NK-92 (cell line): ENCODE data around the gene TMEM150A.
"Not testable (repeated sequence)": the region's sequence is repeated elsewhere in the genome, so short reads cannot be mapped to it uniquely, and the experiment has no call there.

Source experiments
- DNase-seq: peaks from one replicate; lab custom pipeline; 2025; ENCODE audit not compliant: unreplicated experiment; lab: John Stamatoyannopoulos, UW

The TMEM150A gene

GRCh38 chr2:85577063-85577385 is 25.5 kb downstream of the TMEM150A start:
- DNase-seq, result no peak

GRCh38 chr2:85575739-85576138 is 26.8 kb downstream of the TMEM150A start:
- DNase-seq, result no peak

- DNase-seq, result no peak
Observed at GRCh38 chr2:85566265-85566664, 36.2 kb downstream of the TMEM150A start.

- no peak for DNase-seq
Observed at GRCh38 chr2:85564144-85564563, 38.3 kb downstream of the TMEM150A start.

GRCh38 chr2:85561280-85562212 is 41.0 kb downstream of the TMEM150A start, which contains the start of gene GGCX:
GGCX (minus strand) TSS chr2:85561493; CDS start chr2:85561428, 65 bp downstream.
- peak; percentile 39 for DNase-seq

- no peak for DNase-seq
Observed at GRCh38 chr2:85560812-85561279, 41.7 kb downstream of the TMEM150A start.

- DNase-seq, result not testable (repeated sequence)
Observed at GRCh38 chr2:85560403-85560726, 42.1 kb downstream of the TMEM150A start.

GRCh38 chr2:85558160-85558559 is 44.3 kb downstream of the TMEM150A start:
- DNase-seq, result no peak

- DNase-seq, result no peak
Observed at GRCh38 chr2:85557130-85557529, 45.4 kb downstream of the TMEM150A start.

GRCh38 chr2:85554980-85555612 is 47.4 kb downstream of the TMEM150A start:
- no peak for DNase-seq

- DNase-seq, result no peak
Observed at GRCh38 chr2:85553184-85553583, 49.3 kb downstream of the TMEM150A start.

- peak; percentile 49 for DNase-seq
Observed at GRCh38 chr2:85551698-85552678, 50.5 kb downstream of the TMEM150A start.

- no peak for DNase-seq
Observed at GRCh38 chr2:85550486-85550885, 52.0 kb downstream of the TMEM150A start.

GRCh38 chr2:85549826-85550225 is 52.7 kb downstream of the TMEM150A start:
- DNase-seq, result no peak

GRCh38 chr2:85549095-85549494 is 53.4 kb downstream of the TMEM150A start:
- DNase-seq, result no peak

GRCh38 chr2:85548608-85548900 is 53.9 kb downstream of the TMEM150A start:
- no peak for DNase-seq
